ENCODE data around the gene SMURF2.

DNA sequence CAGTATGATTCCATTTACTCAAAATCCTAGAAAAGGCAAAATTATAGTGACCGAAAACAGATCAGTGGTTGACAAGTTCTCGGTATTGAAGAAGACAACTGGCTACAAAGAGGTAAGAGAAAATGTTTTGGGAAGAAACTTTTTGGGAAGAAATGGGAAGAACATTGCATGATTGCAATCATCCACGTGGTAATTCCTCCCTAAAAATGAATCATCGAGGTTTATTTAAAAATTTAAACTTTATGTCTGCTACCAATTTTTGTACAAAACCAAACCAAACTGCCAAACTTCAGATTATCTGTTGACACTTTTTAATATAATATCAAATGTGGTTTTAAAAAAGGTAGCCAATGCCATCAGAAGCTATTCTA, 8.1 kb downstream of the SMURF2 start:
- no peak for TF ChIP-seq TARDBP (IDR thresholded peaks at IDR 0.05)
- TF ChIP-seq CTBP1 (IDR thresholded peaks at IDR 0.05; ENCODE audit: borderline replicate concordance): no peak
- TF ChIP-seq ZNF384 (IDR thresholded peaks at IDR 0.05): no peak
- TF ChIP-seq ARNT (IDR thresholded peaks at IDR 0.05): no peak
- no peak for TF ChIP-seq FOXM1 (IDR thresholded peaks at IDR 0.05; ENCODE audit: borderline replicate concordance)
- no peak for TF ChIP-seq L3MBTL2 (conservative IDR thresholded peaks at IDR 0.05)
- TF ChIP-seq FOXK2 (IDR thresholded peaks at IDR 0.05): no peak
- TF ChIP-seq, protein P1, sequence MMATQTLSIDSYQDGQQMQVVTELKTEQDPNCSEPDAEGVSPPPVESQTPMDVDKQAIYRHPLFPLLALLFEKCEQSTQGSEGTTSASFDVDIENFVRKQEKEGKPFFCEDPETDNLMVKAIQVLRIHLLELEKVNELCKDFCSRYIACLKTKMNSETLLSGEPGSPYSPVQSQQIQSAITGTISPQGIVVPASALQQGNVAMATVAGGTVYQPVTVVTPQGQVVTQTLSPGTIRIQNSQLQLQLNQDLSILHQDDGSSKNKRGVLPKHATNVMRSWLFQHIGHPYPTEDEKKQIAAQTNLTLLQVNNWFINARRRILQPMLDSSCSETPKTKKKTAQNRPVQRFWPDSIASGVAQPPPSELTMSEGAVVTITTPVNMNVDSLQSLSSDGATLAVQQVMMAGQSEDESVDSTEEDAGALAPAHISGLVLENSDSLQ (IDR thresholded peaks at IDR 0.05): no peak
